B cell (primary cell): ENCODE results near the gene MTHFD1. TPM values are rescaled to one million over a fixed set of nuclear protein-coding genes. Genes with fewer than 3 reads are reported as not detected.
A peak's percentile ranks its signal among the peaks of the same experiment; 100 is the strongest.

Source experiments
- ATAC-seq: fragments of 200-7000 bp; cut with Tn5 transposase; one replicate; pipeline ENCODE4 v1.10.0; 2021; ENCODE audit warnings: low read depth, mild to moderate bottlenecking, moderate number of reproducible peaks, moderate library complexity
- CTCF ChIA-PET: fragments of 350-600 bp; sonication (Branson Sonifier 250); formaldehyde crosslinking; loops from one replicate; lab custom pipeline; 2021; ENCODE audit warnings: antibody characterized with exemption, inconsistent platforms; lab: Charles Lee
- POLR2A ChIA-PET: fragments of 350-600 bp; sonication (Branson Sonifier 250); formaldehyde crosslinking; loops from one replicate; lab custom pipeline; 2021; ENCODE audit warnings: antibody characterized with exemption; lab: Charles Lee
- DNase-seq: peaks from one replicate; pipeline ENCODE4 v3.0.0; 2013
- H2AFZ ChIP-seq: 2 replicates; pipeline ENCODE4 v1.6.1; 2012; ENCODE audit warnings: mild to moderate bottlenecking, low read depth, low read length; ENCODE audit not compliant: insufficient read depth, poor library complexity, severe bottlenecking
- H3K27ac ChIP-seq, 2 donors: 1 replicate in 1 of 2; 2 replicates in 1 of 2; pipeline ENCODE4 v1.5.1; 2012 to 2013; ENCODE audit warnings: low read length in 2 of 2, mild to moderate bottlenecking in 2 of 2, moderate library complexity in 1 of 2
- H3K27me3 ChIP-seq, 4 experiments: fragments of 200-600 bp in 1 of 4; sonication (generic) in 1 of 4; replicated peaks in 1 of 4; 1 replicate in 2 of 4; 2 replicates in 2 of 4; pipeline versions ENCODE4 v1.6.1 to v1.7.0; 2013 to 2016; ENCODE audit warnings: low read length in 3 of 4, mild to moderate bottlenecking in 2 of 4, mixed read lengths in 1 of 4, moderate library complexity in 1 of 4; ENCODE audit not compliant: insufficient read depth in 4 of 4, control insufficient read depth in 3 of 4; ENCODE audit errors: control extremely low read depth in 1 of 4
- H3K36me3 ChIP-seq, 2 experiments: replicated peaks in 1 of 2; 1 replicate in 1 of 2; 2 replicates in 1 of 2; pipeline versions ENCODE4 v1.6.1 to v1.7.1; 2013; ENCODE audit warnings: low read length in 1 of 2; ENCODE audit not compliant: insufficient read depth in 2 of 2, control insufficient read depth in 1 of 2; ENCODE audit errors: control extremely low read depth in 1 of 2, extremely low read depth in 1 of 2
- H3K4me1 ChIP-seq, 2 donors: fragments of 200-600 bp in 1 of 2; sonication (generic) in 1 of 2; 1 replicate in 1 of 2; 2 replicates in 1 of 2; pipeline versions ENCODE4 v1.5.1 to v1.6.1; 2013 to 2017; ENCODE audit warnings: low read length in 2 of 2; ENCODE audit not compliant: control insufficient read depth in 2 of 2, insufficient read depth in 2 of 2
- H3K4me2 ChIP-seq: replicated peaks from 2 replicates; pipeline ENCODE3; 2012; ENCODE audit warnings: mild to moderate bottlenecking, low read depth, low read length; ENCODE audit not compliant: poor library complexity, severe bottlenecking
- H3K4me3 ChIP-seq, 5 experiments: fragments of 200-600 bp in 1 of 5; sonication (generic) in 1 of 5; 1 replicate in 3 of 5; 2 replicates in 2 of 5; pipeline versions ENCODE4 v1.5.1 to v1.7.0; 2011 to 2016; ENCODE audit warnings: low read length in 4 of 5, mild to moderate bottlenecking in 4 of 5, low read depth in 2 of 5, control low read depth in 1 of 5, moderate library complexity in 1 of 5; ENCODE audit not compliant: insufficient read depth in 1 of 5; ENCODE audit errors: control extremely low read depth in 1 of 5, extremely low read depth in 1 of 5
- H3K79me2 ChIP-seq: fragments of 200-600 bp; sonication (generic); one replicate; pipeline ENCODE4 v1.6.0; 2016; ENCODE audit warnings: low read length; ENCODE audit not compliant: control insufficient read depth, insufficient read depth
- H3K9ac ChIP-seq: fragments of 200-600 bp; sonication (generic); 2 replicates; pipeline ENCODE4 v1.6.1; 2017; ENCODE audit warnings: mild to moderate bottlenecking, low read length, moderate library complexity
- H3K9me3 ChIP-seq, 3 donors: one replicate each; pipeline versions ENCODE4 v1.6.1 to v1.7.1; 2013; ENCODE audit warnings: low read length in 2 of 3; ENCODE audit not compliant: control insufficient read depth in 2 of 3, insufficient read depth in 1 of 3; ENCODE audit errors: control extremely low read depth in 1 of 3
- H4K20me1 ChIP-seq: 2 replicates; pipeline ENCODE4 v1.6.0; 2012; ENCODE audit warnings: mild to moderate bottlenecking, low read length; ENCODE audit not compliant: insufficient read depth, control insufficient read depth, poor library complexity, severe bottlenecking
- H3K27ac Mint-ChIP-seq: one replicate; pipeline ENCODE4 v1.8.0; 2021; ENCODE audit warnings: mixed read lengths
- H3K27me3 Mint-ChIP-seq: one replicate; pipeline ENCODE4 v1.8.0; 2021; ENCODE audit warnings: mixed read lengths
- H3K4me1 Mint-ChIP-seq: one replicate; pipeline ENCODE4 v1.8.0; 2021; ENCODE audit warnings: mixed read lengths
- H3K4me3 Mint-ChIP-seq: one replicate; pipeline ENCODE4 v1.8.0; 2021; ENCODE audit warnings: mixed read lengths
- H3K9me3 Mint-ChIP-seq: one replicate; pipeline ENCODE4 v1.8.0; 2022; ENCODE audit warnings: mixed read lengths; ENCODE audit not compliant: insufficient read depth
- CTCF ChIP-seq: fragments of 200-600 bp; IDR thresholded peaks from one replicate; pipeline ENCODE4 v1.8.0; 2022; ENCODE audit warnings: antibody characterized with exemption, mild to moderate bottlenecking
- EZH2 ChIP-seq: IDR thresholded peaks from 2 replicates; pipeline ENCODE4 v1.6.1; 2012; ENCODE audit warnings: borderline replicate concordance, low read depth, mild to moderate bottlenecking, moderate library complexity, low read length; ENCODE audit not compliant: insufficient read depth, poor library complexity, severe bottlenecking
- WGBS: methylation state at CpG from one replicate; pipeline ENCODE4 v1.1.5; 2013; ENCODE audit warnings: missing lambda C conversion rate; ENCODE audit not compliant: insufficient coverage; 5-methylcytosine and 5-hydroxymethylcytosine counted together
- intact Hi-C: fragments of 100-400 bp; cut with micrococcal nuclease; formaldehyde crosslinking; loops from one replicate; pipeline ENCODE4 v1.10.0; 2022
- polyA plus RNA-seq: library from polyadenylated mRNA; depleted of rRNA; stranded (reverse); fragments of >200 nt; gene quantifications from 2 replicates; pipeline ENCODE4 v1.2.3, GENCODE V29; 2012
- total RNA-seq, 2 donors: library from RNA; stranded (reverse); fragments of 120-200 nt in 1 of 2; gene quantifications; 1 replicate in 1 of 2; 2 replicates in 1 of 2; pipeline versions ENCODE4 v1.2.3 to v1.2.4, GENCODE V29; 2013 to 2022

The MTHFD1 gene
- total and polyA plus RNA-seq, 2 donors (not counting 1 experiment from before 2014, with no cell fraction given) = 32.3 to 51.3 TPM

GRCh38 chr14:64444984-64445845 is 57.1 kb downstream of the MTHFD1 start:
- WGBS = 100% methylated on average over 1 of the region's 7 CpGs
- peak overlapping the region; percentile 42 for H3K9ac ChIP-seq
- ATAC-seq (peak; percentile 93), DNase-seq (peak; percentile 77)
- no peaks in the 10 kb centered on the region for H3K9me3 ChIP-seq
- ChIA-PET POLR2A (interaction anchor here (0.8 to 3.1 kb wide), 3 partner anchors 17 to 60 kb away, joined by 5 to 11 read pairs (median 6); partner anchors contain the start of gene ZBTB1), CTCF (interaction anchor here (0.9 to 4.2 kb wide), 6 partner anchors 14 to 191 kb away, joined by 3 to 54 read pairs (median 6); no protein-coding TSS in a partner anchor)
- Mint-ChIP-seq H3K27ac (peak overlapping the region; percentile 51), H3K4me1 (peaks cover 47% of the 10 kb centered on the region), H3K9me3 (no peaks in the 10 kb centered on the region), H3K27me3 (no peaks in the 10 kb centered on the region), H3K4me3 (peak overlapping the region; percentile 3)
- peaks cover 13 to 40% of the 10 kb centered on the region in 2 experiments for H3K36me3 ChIP-seq
- H3K4me1 ChIP-seq = peaks cover 26 to 40% of the 10 kb centered on the region in 2 donors
- no peaks in the 10 kb centered on the region for H3K27me3 ChIP-seq
- peak overlapping the region; percentile 77 to 99 for H3K27ac ChIP-seq
- H2AFZ ChIP-seq = peak overlapping the region; percentile 75
- peak overlapping the region; percentile 63 for H3K4me2 ChIP-seq
- no peaks in the 10 kb centered on the region for H3K79me2 ChIP-seq
- intact Hi-C loops = loop anchor here (2.0 to 5.0 kb wide), 2 partner anchors 20 to 57 kb away; partner anchors contain the start of genes AKAP5, ZBTB1 and ZBTB25
- TF ChIP-seq CTCF = no peak
- no peak for TF ChIP-seq EZH2
- peak overlapping the region in 1 of 5 experiments; percentile 43 for H3K4me3 ChIP-seq
- H4K20me1 ChIP-seq = no peaks in the 10 kb centered on the region
